ENCODE results near the gene ANOS1.

GRCh38 chrX:8668813-8669212 lies 63.1 kb downstream of the ANOS1 start:
- no peak for TF ChIP-seq CTCF (IDR thresholded peaks at IDR 0.05)
- no peak for TF ChIP-seq JUNB (IDR thresholded peaks at IDR 0.05)
- no peak for TF ChIP-seq MAZ (IDR thresholded peaks at IDR 0.05; ENCODE audit: borderline replicate concordance, low read depth, low read length)
- TF ChIP-seq POLR2A (IDR thresholded peaks at IDR 0.05; ENCODE audit: low read length), result no peak
